GM23338 (cell line): ENCODE data around the gene CYS1.

Experiments
- CREB1 ChIP-seq: fragments of 250-450 bp; sonication (Bioruptor Pico); IDR thresholded peaks from 2 replicates; pipeline ENCODE4 v1.5.0; 2020; ENCODE audit warnings: low read depth, mild to moderate bottlenecking, moderate library complexity
- EZH2 ChIP-seq: fragments of 200-600 bp; sonication (generic); IDR thresholded peaks from one replicate; pipeline ENCODE4 v1.8.0; 2017; ENCODE audit warnings: antibody characterized with exemption, mild to moderate bottlenecking, low read depth; ENCODE audit not compliant: unreplicated experiment
- EZH2phosphoT487 ChIP-seq: fragments of 200-600 bp; sonication (generic); IDR thresholded peaks from one replicate; pipeline ENCODE4 v1.8.1; 2018; ENCODE audit warnings: antibody characterized with exemption; ENCODE audit not compliant: unreplicated experiment
- JUNB ChIP-seq: IDR thresholded peaks from one replicate; pipeline ENCODE4 v1.6.1; 2016; ENCODE audit warnings: antibody characterized with exemption; ENCODE audit not compliant: unreplicated experiment
- STAT1 ChIP-seq: IDR thresholded peaks from one replicate; pipeline ENCODE4 v1.6.1; 2016; ENCODE audit warnings: antibody characterized with exemption; ENCODE audit not compliant: unreplicated experiment
- TF ChIP-seq, protein P1 (sequence below), 2 experiments: fragments of 200-600 bp in 1 of 2; sonication (generic) in 1 of 2; conservative IDR thresholded peaks; 2 replicates each; pipeline versions ENCODE4 v1.5.1 to v1.6.1; 2016 to 2017; ENCODE audit warnings: antibody characterized with exemption in 2 of 2, low read depth in 2 of 2, mild to moderate bottlenecking in 2 of 2, moderate library complexity in 1 of 2

GRCh38 chr2:10101491-10101890, 21.3 kb upstream of the CYS1 start:
- TF ChIP-seq, protein P1, sequence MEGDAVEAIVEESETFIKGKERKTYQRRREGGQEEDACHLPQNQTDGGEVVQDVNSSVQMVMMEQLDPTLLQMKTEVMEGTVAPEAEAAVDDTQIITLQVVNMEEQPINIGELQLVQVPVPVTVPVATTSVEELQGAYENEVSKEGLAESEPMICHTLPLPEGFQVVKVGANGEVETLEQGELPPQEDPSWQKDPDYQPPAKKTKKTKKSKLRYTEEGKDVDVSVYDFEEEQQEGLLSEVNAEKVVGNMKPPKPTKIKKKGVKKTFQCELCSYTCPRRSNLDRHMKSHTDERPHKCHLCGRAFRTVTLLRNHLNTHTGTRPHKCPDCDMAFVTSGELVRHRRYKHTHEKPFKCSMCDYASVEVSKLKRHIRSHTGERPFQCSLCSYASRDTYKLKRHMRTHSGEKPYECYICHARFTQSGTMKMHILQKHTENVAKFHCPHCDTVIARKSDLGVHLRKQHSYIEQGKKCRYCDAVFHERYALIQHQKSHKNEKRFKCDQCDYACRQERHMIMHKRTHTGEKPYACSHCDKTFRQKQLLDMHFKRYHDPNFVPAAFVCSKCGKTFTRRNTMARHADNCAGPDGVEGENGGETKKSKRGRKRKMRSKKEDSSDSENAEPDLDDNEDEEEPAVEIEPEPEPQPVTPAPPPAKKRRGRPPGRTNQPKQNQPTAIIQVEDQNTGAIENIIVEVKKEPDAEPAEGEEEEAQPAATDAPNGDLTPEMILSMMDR (conservative IDR thresholded peaks at IDR 0.05; ENCODE audit: low read depth in 2 of 2), result no peak
- TF ChIP-seq STAT1 (no peak), EZH2 (no peak), CREB1 (CRISPR knock-in tag) (no peak), JUNB (no peak), EZH2phosphoT487 (no peak)
